ENCODE measurements around the gene B3GNT9. TPM values are rescaled to one million over a fixed set of nuclear protein-coding genes. Genes with fewer than 3 reads are reported as not detected.

Gene B3GNT9
- total RNA-seq, 1 experiment from 2014 or later, result 6.8 TPM

DNA sequence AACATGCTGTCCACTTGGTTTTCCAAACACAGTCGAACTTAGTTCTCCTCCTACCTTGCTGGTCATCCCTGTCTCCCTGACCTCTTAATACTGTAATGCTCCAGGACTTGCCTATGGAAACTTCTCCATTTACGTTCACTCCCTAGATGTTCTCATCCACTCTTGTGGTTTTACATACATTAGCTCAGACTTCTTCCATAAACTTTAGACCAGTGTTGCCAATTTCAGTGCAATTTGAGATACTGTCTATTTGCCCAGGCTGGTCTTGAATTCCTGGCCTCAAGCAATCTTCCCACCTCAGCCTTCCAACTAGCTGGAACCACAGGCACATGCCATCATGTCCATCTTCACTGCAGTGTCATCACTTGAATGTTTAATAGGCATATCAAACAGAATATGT lies 31.5 kb upstream of the B3GNT9 start:
- intact Hi-C loops (cut with micrococcal nuclease; ENCODE audit: unreplicated experiment), result no loop called here
- CTCF ChIA-PET, result no interaction called here
- peaks cover 12% of the 10 kb centered on the region for H3K27me3 Mint-ChIP-seq (ENCODE audit: unreplicated experiment)

DNA sequence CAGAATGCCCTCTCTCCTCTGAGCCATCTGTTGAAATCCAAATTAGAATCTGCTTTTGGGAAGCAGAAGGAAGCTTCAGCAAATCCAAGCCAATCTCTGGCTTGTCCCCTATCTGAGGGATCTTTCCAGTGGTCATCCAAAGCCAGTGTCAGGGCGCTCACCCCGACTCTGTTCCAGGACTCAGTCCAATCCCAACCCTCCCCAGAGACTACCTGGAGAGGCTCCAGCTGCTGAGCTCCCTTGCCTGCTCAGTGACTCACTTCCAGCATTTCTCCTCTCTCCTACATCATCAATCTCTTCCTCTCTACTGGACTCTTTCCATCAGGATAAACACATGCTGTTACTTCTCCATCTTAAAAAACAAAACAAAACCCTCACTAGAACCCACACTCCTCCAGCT lies 30.5 kb upstream of the B3GNT9 start:
- no peaks in the 10 kb centered on the region for H3K9me3 Mint-ChIP-seq (ENCODE audit: low read depth, unreplicated experiment)
- DNase-seq, result no peak
- no peak overlapping the region for H3K27ac Mint-ChIP-seq (ENCODE audit: unreplicated experiment)
- peaks cover 30% of the 10 kb centered on the region for H3K4me1 Mint-ChIP-seq (ENCODE audit: low read depth, unreplicated experiment)
- no peak overlapping the region for H3K4me3 Mint-ChIP-seq (ENCODE audit: low read depth, unreplicated experiment)
- TF ChIP-seq, protein P1, sequence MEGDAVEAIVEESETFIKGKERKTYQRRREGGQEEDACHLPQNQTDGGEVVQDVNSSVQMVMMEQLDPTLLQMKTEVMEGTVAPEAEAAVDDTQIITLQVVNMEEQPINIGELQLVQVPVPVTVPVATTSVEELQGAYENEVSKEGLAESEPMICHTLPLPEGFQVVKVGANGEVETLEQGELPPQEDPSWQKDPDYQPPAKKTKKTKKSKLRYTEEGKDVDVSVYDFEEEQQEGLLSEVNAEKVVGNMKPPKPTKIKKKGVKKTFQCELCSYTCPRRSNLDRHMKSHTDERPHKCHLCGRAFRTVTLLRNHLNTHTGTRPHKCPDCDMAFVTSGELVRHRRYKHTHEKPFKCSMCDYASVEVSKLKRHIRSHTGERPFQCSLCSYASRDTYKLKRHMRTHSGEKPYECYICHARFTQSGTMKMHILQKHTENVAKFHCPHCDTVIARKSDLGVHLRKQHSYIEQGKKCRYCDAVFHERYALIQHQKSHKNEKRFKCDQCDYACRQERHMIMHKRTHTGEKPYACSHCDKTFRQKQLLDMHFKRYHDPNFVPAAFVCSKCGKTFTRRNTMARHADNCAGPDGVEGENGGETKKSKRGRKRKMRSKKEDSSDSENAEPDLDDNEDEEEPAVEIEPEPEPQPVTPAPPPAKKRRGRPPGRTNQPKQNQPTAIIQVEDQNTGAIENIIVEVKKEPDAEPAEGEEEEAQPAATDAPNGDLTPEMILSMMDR (IDR thresholded peaks at IDR 0.05; ENCODE audit: unreplicated experiment), result no peak
- CTCF ChIA-PET, result interaction anchor here (0.6 kb wide), 1 partner anchor 396 kb away, joined by 4 read pairs; no protein-coding TSS in a partner anchor
- H3K36me3 Mint-ChIP-seq (ENCODE audit: insufficient read depth, unreplicated experiment), result peaks cover 18% of the 10 kb centered on the region
- peaks cover 12% of the 10 kb centered on the region for H3K27me3 Mint-ChIP-seq (ENCODE audit: unreplicated experiment)
- no TSS peak for BruUV-seq (replicated peaks)
- intact Hi-C loops (cut with micrococcal nuclease; ENCODE audit: unreplicated experiment), result no loop called here

More for the DNA sequence above, 31.5 kb upstream of the B3GNT9 start:
- BruUV-seq (replicated peaks), result TSS peak; percentile 51
- Mint-ChIP-seq H3K36me3 (ENCODE audit: insufficient read depth, unreplicated experiment) (peaks cover 10% of the 10 kb centered on the region), H3K27ac (ENCODE audit: unreplicated experiment) (no peak overlapping the region), H3K9me3 (ENCODE audit: low read depth, unreplicated experiment) (no peaks in the 10 kb centered on the region), H3K4me3 (ENCODE audit: low read depth, unreplicated experiment) (no peak overlapping the region), H3K4me1 (ENCODE audit: low read depth, unreplicated experiment) (peaks cover 26% of the 10 kb centered on the region)
- TF ChIP-seq, protein P1 (IDR thresholded peaks at IDR 0.05; ENCODE audit: unreplicated experiment), result no peak
- no peak for DNase-seq

DNA sequence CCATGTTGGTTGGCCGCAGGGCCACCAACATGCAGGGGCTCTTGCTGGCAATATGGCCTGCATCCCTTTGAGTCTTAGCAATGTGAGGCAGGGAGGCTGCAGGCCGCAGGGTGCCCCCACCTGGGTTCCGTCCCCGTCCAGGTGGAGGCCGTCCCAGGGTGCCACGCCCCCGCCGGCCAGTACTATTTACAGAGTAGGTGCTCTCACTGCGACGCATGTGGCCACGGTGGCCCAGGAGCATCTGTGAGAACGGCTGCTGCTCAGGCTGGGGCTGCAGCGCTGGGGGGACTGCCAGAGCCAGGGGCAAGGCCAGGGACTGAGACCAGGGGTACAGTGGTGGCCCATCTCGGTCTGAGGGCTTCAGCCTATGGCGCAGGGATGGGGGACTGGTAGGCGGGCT lies 29.4 kb upstream of the B3GNT9 start:
- no peaks in the 10 kb centered on the region for H3K9me3 Mint-ChIP-seq (ENCODE audit: low read depth, unreplicated experiment)
- TF ChIP-seq, protein P1 (IDR thresholded peaks at IDR 0.05; ENCODE audit: unreplicated experiment), result no peak
- DNase-seq, result no peak
- peaks cover 33% of the 10 kb centered on the region for H3K4me1 Mint-ChIP-seq (ENCODE audit: low read depth, unreplicated experiment)
- H3K27ac Mint-ChIP-seq (ENCODE audit: unreplicated experiment), result no peak overlapping the region
- CTCF ChIA-PET, result no interaction called here
- no peak overlapping the region for H3K4me3 Mint-ChIP-seq (ENCODE audit: low read depth, unreplicated experiment)
- no TSS peak for BruUV-seq (replicated peaks)
- peaks cover 6% of the 10 kb centered on the region for H3K27me3 Mint-ChIP-seq (ENCODE audit: unreplicated experiment)
- intact Hi-C loops (cut with micrococcal nuclease; ENCODE audit: unreplicated experiment), result no loop called here
- peaks cover 24% of the 10 kb centered on the region for H3K36me3 Mint-ChIP-seq (ENCODE audit: insufficient read depth, unreplicated experiment)

DNA sequence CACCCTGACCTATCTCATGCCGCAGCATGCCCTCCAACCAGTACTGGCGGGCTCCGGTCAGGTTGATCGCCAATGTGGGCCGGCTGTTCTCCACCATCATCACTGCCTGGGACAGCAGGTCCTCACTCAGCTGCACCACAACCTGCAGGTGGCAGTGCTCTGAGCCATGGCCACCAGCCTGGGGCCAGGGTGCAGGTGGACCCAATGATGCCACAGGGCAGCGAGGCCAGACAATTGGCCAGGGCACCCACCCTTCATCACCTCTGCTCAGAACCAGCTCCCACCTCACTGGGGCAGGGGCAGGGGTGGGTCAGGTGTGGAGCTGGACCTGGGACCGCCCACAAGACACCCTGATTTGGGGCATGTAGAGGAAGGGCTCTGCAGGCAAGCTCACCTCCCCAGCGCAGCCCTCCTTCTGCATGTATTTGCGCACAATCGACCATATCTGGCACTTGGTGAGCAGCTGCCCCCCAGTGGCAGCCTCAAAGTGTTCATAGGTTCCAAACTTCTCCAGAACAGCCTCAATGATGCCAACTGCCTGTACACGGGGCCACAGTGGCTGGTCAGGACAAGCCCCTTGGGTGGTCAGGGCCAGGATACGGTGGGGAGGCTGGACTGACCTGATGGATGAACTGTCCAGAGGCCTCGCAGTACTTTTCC lies 28.8 kb upstream of the B3GNT9 start:
- intact Hi-C loops (cut with micrococcal nuclease; ENCODE audit: unreplicated experiment), result no loop called here
- no peak overlapping the region for H3K4me3 Mint-ChIP-seq (ENCODE audit: low read depth, unreplicated experiment)

More for the DNA sequence above, 28.8 kb upstream of the B3GNT9 start:
- Mint-ChIP-seq H3K27me3 (ENCODE audit: unreplicated experiment) (no peaks in the 10 kb centered on the region), H3K4me1 (ENCODE audit: low read depth, unreplicated experiment) (peaks cover 29% of the 10 kb centered on the region), H3K27ac (ENCODE audit: unreplicated experiment) (no peak overlapping the region), H3K9me3 (ENCODE audit: low read depth, unreplicated experiment) (no peaks in the 10 kb centered on the region), H3K36me3 (ENCODE audit: insufficient read depth, unreplicated experiment) (peaks cover 25% of the 10 kb centered on the region)
- CTCF ChIA-PET, result interaction anchor here (1.4 kb wide), 1 partner anchor 23 kb away, joined by 4 read pairs; no protein-coding TSS in a partner anchor
- TF ChIP-seq, protein P1 (IDR thresholded peaks at IDR 0.05; ENCODE audit: unreplicated experiment), result no peak
- BruUV-seq (replicated peaks), result no TSS peak
- DNase-seq, result no peak

Measured in Calu3 (cell line).